K562 (cell line): Measurements from ENCODE around the gene HRH3. TPM values are rescaled to one million over a fixed set of nuclear protein-coding genes. Genes with fewer than 3 reads are reported as not detected.

Source experiments
- CREM ChIP-seq: IDR thresholded peaks from 2 replicates; pipeline ENCODE4 v1.6.1; 2014; ENCODE audit warnings: antibody characterized with exemption, low read depth
- EZH2 ChIP-seq: IDR thresholded peaks from 2 replicates; pipeline ENCODE4 v1.6.1; 2012; ENCODE audit warnings: low read depth, mild to moderate bottlenecking, inconsistent platforms, low read length, borderline replicate concordance
- HDAC8 ChIP-seq: fragments of 450-650 bp; IDR thresholded peaks from 2 replicates; pipeline ENCODE4 v1.6.1; 2016; ENCODE audit warnings: mild to moderate bottlenecking, missing genetic modification characterization, moderate library complexity, missing compliant biosample characterization
- HEY1 ChIP-seq: fragments of 250-450 bp; sonication (Bioruptor Pico); IDR thresholded peaks from 2 replicates; pipeline ENCODE4 v1.5.0; 2020; ENCODE audit warnings: mild to moderate bottlenecking, moderate library complexity, borderline replicate concordance
- KAT8 ChIP-seq: fragments of 450-650 bp; IDR thresholded peaks from 2 replicates; pipeline ENCODE4 v1.6.1; 2016; ENCODE audit warnings: low read depth, mild to moderate bottlenecking
- NELFE ChIP-seq: IDR thresholded peaks from 2 replicates; pipeline ENCODE4 v1.6.1; 2011; ENCODE audit warnings: mild to moderate bottlenecking; ENCODE audit not compliant: insufficient read depth, insufficient read length
- NEUROD1 ChIP-seq: fragments of 150-350 bp; IDR thresholded peaks from 2 replicates; pipeline ENCODE4 v1.6.1; 2014; ENCODE audit warnings: borderline replicate concordance, low read length, low read depth; ENCODE audit not compliant: partially characterized antibody
- RBBP5 ChIP-seq: fragments of 200-600 bp; sonication (generic); IDR thresholded peaks from 2 replicates; pipeline ENCODE4 v1.6.1; 2012; ENCODE audit warnings: borderline replicate concordance, mild to moderate bottlenecking, low read length, control low read depth, inconsistent platforms; ENCODE audit not compliant: insufficient read depth, poor library complexity, severe bottlenecking
- SRSF9 ChIP-seq: fragments of 200-400 bp; formaldehyde crosslinking; IDR thresholded peaks from 2 replicates; pipeline ENCODE4 v1.6.1; 2017; ENCODE audit warnings: low read depth, low read length, borderline replicate concordance
- TRIM24 ChIP-seq, 2 experiments: fragments of 450-650 bp; IDR thresholded peaks; 2 replicates each; pipeline ENCODE4 v1.6.1; 2016
- YY1 ChIP-seq, 3 experiments: IDR thresholded peaks; 2 replicates each; pipeline ENCODE4 v1.6.1; 2011; ENCODE audit warnings: low read length in 2 of 3, mild to moderate bottlenecking in 2 of 3, moderate library complexity in 2 of 3, borderline replicate concordance in 1 of 3, control low read depth in 1 of 3, low read depth in 1 of 3; ENCODE audit not compliant: insufficient read depth in 3 of 3, insufficient replicate concordance in 2 of 3, control insufficient read depth in 1 of 3, insufficient read length in 1 of 3; ENCODE audit errors: extremely low read depth in 1 of 3
- ZBTB7A ChIP-seq: IDR thresholded peaks from 2 replicates; pipeline ENCODE4 v1.6.1; 2011; ENCODE audit warnings: low read depth, mild to moderate bottlenecking, low read length, moderate library complexity, borderline replicate concordance; ENCODE audit not compliant: control insufficient read depth
- ZNF174 ChIP-seq: fragments of 250-450 bp; sonication (Bioruptor Pico); IDR thresholded peaks from 2 replicates; pipeline ENCODE4 v1.4.0; 2020; ENCODE audit warnings: mild to moderate bottlenecking
- ZNF766 ChIP-seq: fragments of 200-800 bp; sonication (Bioruptor generic); conservative IDR thresholded peaks from 2 replicates; pipeline ENCODE4 v1.6.1; 2016; ENCODE audit warnings: missing genetic modification characterization, missing compliant biosample characterization
- polyA plus RNA-seq, 8 experiments: library from polyadenylated mRNA; depleted of rRNA in 4 of 8; stranded (reverse) in 5 of 8; unstranded in 3 of 8; fragments of >200 nt; fragmentation: Nextera tagmentation in 2 of 8; fragmentation: Illumina TruSeq in 1 of 8; extraction: Ambion mirVana in 2 of 8; extraction: Trizol in 1 of 8; gene quantifications; 2 replicates each; pipeline versions ENCODE4 v1.2.1 to v1.2.3, GENCODE V29; 2011 to 2014; ENCODE audit warnings: inconsistent platforms in 1 of 8, missing spikeins in 1 of 8
- total RNA-seq, 7 experiments: library from RNA; depleted of rRNA in 6 of 7; stranded (reverse); fragments of >200 nt in 6 of 7; fragmentation: Illumina TruSeq in 2 of 7; extraction: Trizol in 2 of 7; gene quantifications; 2 replicates each; pipeline versions ENCODE4 v1.2.1 to v1.2.3, GENCODE V29; 2011 to 2021; ENCODE audit warnings: low replicate concordance in 1 of 7
- TF ChIP-seq, protein P1 (sequence below): sonication (generic); formaldehyde crosslinking; IDR thresholded peaks from 2 replicates; pipeline ENCODE4 v1.8.0; 2023; ENCODE audit warnings: mild to moderate bottlenecking, missing genetic modification reagents
- TF ChIP-seq, protein P2 (sequence below): IDR thresholded peaks from 2 replicates; pipeline ENCODE4 v1.6.1; 2014; ENCODE audit warnings: antibody characterized with exemption
- TF ChIP-seq, protein P3 (sequence below): conservative IDR thresholded peaks from 2 replicates; pipeline ENCODE4 v1.6.1; 2011; ENCODE audit warnings: low read depth, mild to moderate bottlenecking, low read length; ENCODE audit not compliant: control insufficient read depth
- TF ChIP-seq, protein P4 (sequence below), 2 experiments: IDR thresholded peaks; 2 replicates each; pipeline ENCODE4 v1.6.1; 2011; ENCODE audit warnings: borderline replicate concordance in 1 of 2, control low read depth in 1 of 2, low read depth in 1 of 2, low read length in 1 of 2, mild to moderate bottlenecking in 1 of 2, mixed read lengths in 1 of 2, moderate library complexity in 1 of 2; ENCODE audit not compliant: insufficient read depth in 1 of 2, insufficient read length in 1 of 2, poor library complexity in 1 of 2, severe bottlenecking in 1 of 2; ENCODE audit errors: extremely low read depth in 1 of 2

HRH3 gene
- total and polyA plus RNA-seq, 9 of the 15 experiments (the other 6 are each of a cell fraction or from before 2014, with no cell fraction given): not detected

DNA sequence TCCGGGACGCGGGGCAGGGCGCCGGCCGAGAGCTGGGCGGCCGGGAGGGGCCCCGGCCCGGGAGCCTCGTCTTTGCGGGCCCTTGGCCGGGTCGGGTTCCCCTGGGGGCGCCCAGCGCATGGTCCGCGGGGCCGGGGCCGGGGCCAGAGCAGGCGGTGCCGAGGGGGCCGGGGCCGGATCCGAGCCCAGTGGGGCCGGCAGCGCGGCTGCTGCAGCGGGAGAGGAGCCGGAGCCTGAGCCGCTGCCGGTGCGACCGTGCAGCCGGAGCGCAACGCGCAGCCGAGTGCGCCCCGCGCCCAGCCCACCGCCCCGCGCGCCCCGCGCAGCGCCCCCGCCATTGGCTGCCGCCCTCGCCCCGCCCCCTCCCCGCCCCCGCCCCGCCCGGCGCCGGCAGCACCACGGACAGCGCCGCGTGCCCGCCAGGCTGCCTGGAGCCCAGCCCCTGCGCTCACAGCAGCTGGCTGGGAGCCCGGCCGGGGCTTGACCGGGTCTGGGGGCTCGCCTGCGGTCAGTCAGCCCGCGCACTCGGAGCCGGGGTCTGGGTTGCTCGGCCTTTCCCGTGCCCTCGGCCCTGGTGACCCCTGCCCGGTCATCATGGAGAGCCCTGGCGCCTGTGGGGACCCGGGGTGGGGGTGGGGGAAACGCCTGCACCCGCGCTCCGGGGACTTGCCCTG lies at the start of gene HRH3 (continued):
- TF ChIP-seq, protein P1, sequence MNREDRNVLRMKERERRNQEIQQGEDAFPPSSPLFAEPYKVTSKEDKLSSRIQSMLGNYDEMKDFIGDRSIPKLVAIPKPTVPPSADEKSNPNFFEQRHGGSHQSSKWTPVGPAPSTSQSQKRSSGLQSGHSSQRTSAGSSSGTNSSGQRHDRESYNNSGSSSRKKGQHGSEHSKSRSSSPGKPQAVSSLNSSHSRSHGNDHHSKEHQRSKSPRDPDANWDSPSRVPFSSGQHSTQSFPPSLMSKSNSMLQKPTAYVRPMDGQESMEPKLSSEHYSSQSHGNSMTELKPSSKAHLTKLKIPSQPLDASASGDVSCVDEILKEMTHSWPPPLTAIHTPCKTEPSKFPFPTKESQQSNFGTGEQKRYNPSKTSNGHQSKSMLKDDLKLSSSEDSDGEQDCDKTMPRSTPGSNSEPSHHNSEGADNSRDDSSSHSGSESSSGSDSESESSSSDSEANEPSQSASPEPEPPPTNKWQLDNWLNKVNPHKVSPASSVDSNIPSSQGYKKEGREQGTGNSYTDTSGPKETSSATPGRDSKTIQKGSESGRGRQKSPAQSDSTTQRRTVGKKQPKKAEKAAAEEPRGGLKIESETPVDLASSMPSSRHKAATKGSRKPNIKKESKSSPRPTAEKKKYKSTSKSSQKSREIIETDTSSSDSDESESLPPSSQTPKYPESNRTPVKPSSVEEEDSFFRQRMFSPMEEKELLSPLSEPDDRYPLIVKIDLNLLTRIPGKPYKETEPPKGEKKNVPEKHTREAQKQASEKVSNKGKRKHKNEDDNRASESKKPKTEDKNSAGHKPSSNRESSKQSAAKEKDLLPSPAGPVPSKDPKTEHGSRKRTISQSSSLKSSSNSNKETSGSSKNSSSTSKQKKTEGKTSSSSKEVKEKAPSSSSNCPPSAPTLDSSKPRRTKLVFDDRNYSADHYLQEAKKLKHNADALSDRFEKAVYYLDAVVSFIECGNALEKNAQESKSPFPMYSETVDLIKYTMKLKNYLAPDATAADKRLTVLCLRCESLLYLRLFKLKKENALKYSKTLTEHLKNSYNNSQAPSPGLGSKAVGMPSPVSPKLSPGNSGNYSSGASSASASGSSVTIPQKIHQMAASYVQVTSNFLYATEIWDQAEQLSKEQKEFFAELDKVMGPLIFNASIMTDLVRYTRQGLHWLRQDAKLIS (CRISPR knock-in tag): no peak
- TF ChIP-seq, protein P2, sequence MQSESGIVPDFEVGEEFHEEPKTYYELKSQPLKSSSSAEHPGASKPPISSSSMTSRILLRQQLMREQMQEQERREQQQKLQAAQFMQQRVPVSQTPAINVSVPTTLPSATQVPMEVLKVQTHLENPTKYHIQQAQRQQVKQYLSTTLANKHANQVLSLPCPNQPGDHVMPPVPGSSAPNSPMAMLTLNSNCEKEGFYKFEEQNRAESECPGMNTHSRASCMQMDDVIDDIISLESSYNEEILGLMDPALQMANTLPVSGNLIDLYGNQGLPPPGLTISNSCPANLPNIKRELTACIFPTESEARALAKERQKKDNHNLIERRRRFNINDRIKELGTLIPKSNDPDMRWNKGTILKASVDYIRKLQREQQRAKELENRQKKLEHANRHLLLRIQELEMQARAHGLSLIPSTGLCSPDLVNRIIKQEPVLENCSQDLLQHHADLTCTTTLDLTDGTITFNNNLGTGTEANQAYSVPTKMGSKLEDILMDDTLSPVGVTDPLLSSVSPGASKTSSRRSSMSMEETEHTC: no peak
- TF ChIP-seq KAT8 (no peak), ZNF174 (CRISPR knock-in tag) (no peak), ZBTB7A (peak; percentile 80), SRSF9 (no peak), HEY1 (CRISPR knock-in tag) (no peak), CREM (no peak), EZH2 (no peak), NEUROD1 (no peak), TRIM24 (IDR thresholded peaks at IDR 0.05) (no peak), ZNF766 (CRISPR knock-in tag) (0 out of 2 replicates have a peak, but pooled peaks have one; percentile 49), RBBP5 (peak; percentile 29), YY1 (IDR thresholded peaks at IDR 0.05; ENCODE audit: borderline replicate concordance in 1 of 3, control insufficient read depth in 1 of 3, extremely low read depth in 1 of 3, insufficient read depth in 3 of 3, insufficient read length in 1 of 3, insufficient replicate concordance in 2 of 3, low read depth in 1 of 3, low read length in 2 of 3) (peak in 2 of 3 experiments; percentile 14 to 22), NELFE (no peak), HDAC8 (tag) (no peak)
- TF ChIP-seq, protein P3, sequence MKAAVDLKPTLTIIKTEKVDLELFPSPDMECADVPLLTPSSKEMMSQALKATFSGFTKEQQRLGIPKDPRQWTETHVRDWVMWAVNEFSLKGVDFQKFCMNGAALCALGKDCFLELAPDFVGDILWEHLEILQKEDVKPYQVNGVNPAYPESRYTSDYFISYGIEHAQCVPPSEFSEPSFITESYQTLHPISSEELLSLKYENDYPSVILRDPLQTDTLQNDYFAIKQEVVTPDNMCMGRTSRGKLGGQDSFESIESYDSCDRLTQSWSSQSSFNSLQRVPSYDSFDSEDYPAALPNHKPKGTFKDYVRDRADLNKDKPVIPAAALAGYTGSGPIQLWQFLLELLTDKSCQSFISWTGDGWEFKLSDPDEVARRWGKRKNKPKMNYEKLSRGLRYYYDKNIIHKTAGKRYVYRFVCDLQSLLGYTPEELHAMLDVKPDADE: peak; percentile 59; the same call in 1 of the 2 replicates
- TF ChIP-seq, protein P4, sequence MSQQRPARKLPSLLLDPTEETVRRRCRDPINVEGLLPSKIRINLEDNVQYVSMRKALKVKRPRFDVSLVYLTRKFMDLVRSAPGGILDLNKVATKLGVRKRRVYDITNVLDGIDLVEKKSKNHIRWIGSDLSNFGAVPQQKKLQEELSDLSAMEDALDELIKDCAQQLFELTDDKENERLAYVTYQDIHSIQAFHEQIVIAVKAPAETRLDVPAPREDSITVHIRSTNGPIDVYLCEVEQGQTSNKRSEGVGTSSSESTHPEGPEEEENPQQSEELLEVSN (IDR thresholded peaks at IDR 0.05; ENCODE audit: borderline replicate concordance in 1 of 2, extremely low read depth in 1 of 2, insufficient read depth in 1 of 2, insufficient read length in 1 of 2, low read depth in 1 of 2, low read length in 1 of 2, poor library complexity in 1 of 2, severe bottlenecking in 1 of 2): peak in 1 of 2 experiments; percentile 54
